Endothelial cell of umbilical vein (primary cell): ENCODE results near the gene TES. TPM values are rescaled to one million over a fixed set of nuclear protein-coding genes. Genes with fewer than 3 reads are reported as not detected.

Experiments
- BruUV-seq: library from RNA; stranded (reverse); fragments of 400-500 nt; replicated peaks from 2 replicates; lab custom pipeline; 2021; lab: Mats Ljungman, UMichigan
- CTCF ChIA-PET: fragments of 300-600, 350-600 bp; sonication (Branson Sonifier 250); formaldehyde crosslinking; loops from one replicate; lab custom pipeline; 2021; ENCODE audit warnings: antibody characterized with exemption, inconsistent platforms; lab: Charles Lee
- POLR2A ChIA-PET: fragments of 300-600, 350-600 bp; sonication (Branson Sonifier 250); formaldehyde crosslinking; loops from one replicate; lab custom pipeline; 2021; ENCODE audit warnings: antibody characterized with exemption, inconsistent platforms; lab: Charles Lee
- DNase-seq: peaks from one replicate; pipeline ENCODE4 v3.0.0-alpha.2; 2011; ENCODE audit warnings: low read depth, low spot score
- FAIRE-seq: peaks from 2 replicates; lab custom pipeline; 2011; peaks lifted over from hg19 to GRCh38; lab: Jason Lieb, UNC
- H2AFZ ChIP-seq: 2 replicates; pipeline ENCODE4 v1.6.0; 2012; ENCODE audit warnings: low read depth, low read length, control low read depth, inconsistent platforms
- H3K27ac ChIP-seq: 2 replicates; pipeline ENCODE4 v1.5.1; 2011; ENCODE audit warnings: low read depth, mild to moderate bottlenecking, control low read depth, low read length, moderate library complexity; ENCODE audit not compliant: insufficient read depth
- H3K27me3 ChIP-seq, 2 experiments: 2 replicates each; pipeline versions ENCODE4 v1.6.0 to v1.6.1; 2011; ENCODE audit warnings: low read length in 2 of 2, mixed read lengths in 1 of 2; ENCODE audit not compliant: control insufficient read depth in 2 of 2, insufficient read depth in 2 of 2
- H3K36me3 ChIP-seq, 2 experiments: 2 replicates in 1 of 2; 3 replicates in 1 of 2; pipeline ENCODE4 v1.5.1; 2011; ENCODE audit warnings: low read length in 2 of 2, mild to moderate bottlenecking in 1 of 2, moderate library complexity in 1 of 2; ENCODE audit not compliant: control insufficient read depth in 2 of 2, insufficient read depth in 2 of 2; ENCODE audit errors: extremely low read depth in 1 of 2
- H3K4me1 ChIP-seq: 3 replicates; pipeline ENCODE4 v1.5.1; 2011; ENCODE audit warnings: mild to moderate bottlenecking, low read length; ENCODE audit not compliant: control insufficient read depth, insufficient read depth; ENCODE audit errors: extremely low read depth
- H3K4me2 ChIP-seq: 2 replicates; pipeline ENCODE4 v1.6.1; 2011; ENCODE audit warnings: low read length, control low read depth, mixed read lengths; ENCODE audit not compliant: insufficient read depth
- H3K4me3 ChIP-seq, 3 experiments: fragments of 200-600 bp in 1 of 3; sonication (generic), shearing (Covaris generic) in 1 of 3; replicated peaks in 1 of 3; 2 replicates each; pipeline ENCODE4 v1.5.1; 2011 to 2016; ENCODE audit warnings: control low read depth in 3 of 3, low read length in 3 of 3, mild to moderate bottlenecking in 2 of 3, inconsistent platforms in 1 of 3, low read depth in 1 of 3, moderate library complexity in 1 of 3; ENCODE audit not compliant: insufficient read depth in 1 of 3
- H3K79me2 ChIP-seq: 2 replicates; pipeline ENCODE4 v1.6.0; 2012; ENCODE audit warnings: low read length, inconsistent platforms; ENCODE audit not compliant: control insufficient read depth, insufficient read depth
- H3K9ac ChIP-seq: replicated peaks from 2 replicates; pipeline ENCODE3; 2011; ENCODE audit warnings: low read length, control low read depth; ENCODE audit not compliant: insufficient read depth; ENCODE audit errors: extremely low read depth
- H3K9me1 ChIP-seq: replicated peaks from 3 replicates; pipeline ENCODE4 v1.6.0; 2011; ENCODE audit warnings: mild to moderate bottlenecking, low read length; ENCODE audit not compliant: control insufficient read depth, insufficient read depth; ENCODE audit errors: extremely low read depth
- H3K9me3 ChIP-seq: replicated peaks from 2 replicates; pipeline ENCODE4 v1.5.1; 2012; ENCODE audit warnings: low read length, inconsistent platforms; ENCODE audit not compliant: control insufficient read depth, insufficient read depth
- H4K20me1 ChIP-seq: replicated peaks from 2 replicates; pipeline ENCODE3; 2011; ENCODE audit warnings: mild to moderate bottlenecking, low read length; ENCODE audit not compliant: control insufficient read depth, insufficient read depth; ENCODE audit errors: extremely low read depth
- EZH2 ChIP-seq: IDR thresholded peaks from 2 replicates; pipeline ENCODE4 v1.6.1; 2012; ENCODE audit warnings: borderline replicate concordance, low read depth, mild to moderate bottlenecking, moderate library complexity, low read length, inconsistent platforms; ENCODE audit not compliant: severe bottlenecking
- FOS ChIP-seq: IDR thresholded peaks from 2 replicates; pipeline ENCODE4 v1.6.1; 2011; ENCODE audit warnings: mild to moderate bottlenecking, low read length, moderate library complexity, borderline replicate concordance; ENCODE audit not compliant: insufficient read depth
- GATA2 ChIP-seq: IDR thresholded peaks from 2 replicates; pipeline ENCODE4 v1.7.0; 2011; ENCODE audit warnings: low read depth, mild to moderate bottlenecking, moderate library complexity, mixed read lengths, low read length; ENCODE audit not compliant: insufficient read length, insufficient read depth
- JUN ChIP-seq: IDR thresholded peaks from 2 replicates; pipeline ENCODE4 v1.6.1; 2011; ENCODE audit warnings: borderline replicate concordance, low read depth; ENCODE audit not compliant: insufficient read length, insufficient read depth
- MYC ChIP-seq: IDR thresholded peaks from one replicate; pipeline ENCODE4 v1.6.1; 2011; ENCODE audit warnings: mild to moderate bottlenecking, low read depth, low read length
- POLR2A ChIP-seq: IDR thresholded peaks from 2 replicates; pipeline ENCODE4 v1.6.1; 2012; ENCODE audit warnings: low read depth, mild to moderate bottlenecking, control low read depth, low read length
- POLR2AphosphoS5 ChIP-seq: IDR thresholded peaks from 2 replicates; pipeline ENCODE4 v1.6.1; 2012; ENCODE audit warnings: low read depth, mild to moderate bottlenecking, control low read depth, low read length, moderate library complexity; ENCODE audit not compliant: insufficient read depth
- dilution Hi-C: fragments of 300-500 bp; cut with MboI; formaldehyde crosslinking; loops from one replicate; pipeline ENCODE4 v1.15.0; 2019; ENCODE audit warnings: low sequenced_read_pairs; ENCODE audit not compliant: extremely low pct_ligation_motif_present
- intact Hi-C: fragments of 100-400 bp; cut with micrococcal nuclease; formaldehyde crosslinking; loops from one replicate; pipeline ENCODE4 v1.10.0; 2022
- polyA plus RNA-seq, 4 experiments: library from polyadenylated mRNA; depleted of rRNA in 3 of 4; stranded (reverse) in 3 of 4; unstranded in 1 of 4; fragments of >200 nt; gene quantifications; 2 replicates each; pipeline versions ENCODE4 v1.2.1 to v1.2.3, GENCODE V29; 2011 to 2012; ENCODE audit warnings: missing spikeins in 1 of 4
- total RNA-seq: library from RNA; stranded (reverse); gene quantifications from 2 replicates; pipeline ENCODE4 v1.2.3, GENCODE V29; 2021
- TF ChIP-seq, protein P1 (sequence below), 2 donors: IDR thresholded peaks; 1 replicate in 1 of 2; 2 replicates in 1 of 2; pipeline ENCODE4 v1.5.1; 2011; ENCODE audit warnings: low read length in 2 of 2, mild to moderate bottlenecking in 2 of 2, moderate library complexity in 2 of 2, control low read depth in 1 of 2, inconsistent platforms in 1 of 2, low read depth in 1 of 2; ENCODE audit not compliant: insufficient read depth in 1 of 2; ENCODE audit errors: extremely low read depth in 1 of 2
- TF ChIP-seq, protein P2 (sequence below): IDR thresholded peaks from 2 replicates; pipeline ENCODE4 v1.6.1; 2011; ENCODE audit not compliant: insufficient read depth, insufficient read length

TES gene
- total and polyA plus RNA-seq, 2 donors (not counting 3 experiments of a cell fraction or from before 2014, with no cell fraction given) = 35.3 to 50.5 TPM

DNA sequence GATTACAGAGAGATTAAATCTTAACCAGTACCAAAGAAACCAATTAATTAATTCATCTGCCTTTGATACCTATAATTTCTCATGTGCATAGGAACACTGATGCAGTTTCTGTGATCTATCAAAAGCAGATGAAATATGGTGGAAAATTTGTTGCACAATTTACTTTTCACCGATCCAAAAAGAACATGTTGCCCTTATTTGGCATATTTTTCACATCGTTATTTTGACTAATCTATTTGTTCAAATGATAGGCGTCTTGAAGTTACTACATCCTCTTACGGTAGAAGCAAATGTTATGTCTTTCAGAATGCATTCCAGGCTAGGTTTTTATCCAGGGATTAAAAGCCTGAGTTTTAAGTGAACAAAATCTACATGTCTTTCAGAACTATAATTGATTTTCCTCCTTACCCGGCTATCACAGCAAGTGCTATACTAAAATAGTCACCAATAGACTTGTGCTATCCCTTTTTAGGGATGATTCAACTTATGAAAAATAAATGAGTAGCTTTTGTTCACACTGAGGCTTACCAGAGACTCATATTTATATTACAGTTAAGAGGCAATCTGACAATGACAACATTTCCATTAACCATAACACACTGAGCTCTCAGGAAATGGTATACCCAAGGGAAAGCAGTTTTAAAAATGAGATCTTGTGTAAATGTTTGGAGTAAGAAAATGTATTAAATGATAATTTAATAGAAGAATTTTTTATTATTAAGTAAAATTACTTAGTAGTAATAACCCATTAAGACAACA is 16.8 kb upstream of the TES start:
- Histone ChIP-seq H3K4me1 (no peaks in the 10 kb centered on the region), H3K27me3 (no peaks in the 10 kb centered on the region), H3K9me1 (no peaks in the 10 kb centered on the region), H3K9me3 (no peaks in the 10 kb centered on the region), H3K4me3 (no peak overlapping the region), H3K36me3 (no peaks in the 10 kb centered on the region), H3K9ac (no peak overlapping the region), H3K4me2 (no peak overlapping the region), H4K20me1 (no peaks in the 10 kb centered on the region), H3K79me2 (no peaks in the 10 kb centered on the region), H2AFZ (no peak overlapping the region), H3K27ac (no peak overlapping the region)
- TF ChIP-seq, protein P1, sequence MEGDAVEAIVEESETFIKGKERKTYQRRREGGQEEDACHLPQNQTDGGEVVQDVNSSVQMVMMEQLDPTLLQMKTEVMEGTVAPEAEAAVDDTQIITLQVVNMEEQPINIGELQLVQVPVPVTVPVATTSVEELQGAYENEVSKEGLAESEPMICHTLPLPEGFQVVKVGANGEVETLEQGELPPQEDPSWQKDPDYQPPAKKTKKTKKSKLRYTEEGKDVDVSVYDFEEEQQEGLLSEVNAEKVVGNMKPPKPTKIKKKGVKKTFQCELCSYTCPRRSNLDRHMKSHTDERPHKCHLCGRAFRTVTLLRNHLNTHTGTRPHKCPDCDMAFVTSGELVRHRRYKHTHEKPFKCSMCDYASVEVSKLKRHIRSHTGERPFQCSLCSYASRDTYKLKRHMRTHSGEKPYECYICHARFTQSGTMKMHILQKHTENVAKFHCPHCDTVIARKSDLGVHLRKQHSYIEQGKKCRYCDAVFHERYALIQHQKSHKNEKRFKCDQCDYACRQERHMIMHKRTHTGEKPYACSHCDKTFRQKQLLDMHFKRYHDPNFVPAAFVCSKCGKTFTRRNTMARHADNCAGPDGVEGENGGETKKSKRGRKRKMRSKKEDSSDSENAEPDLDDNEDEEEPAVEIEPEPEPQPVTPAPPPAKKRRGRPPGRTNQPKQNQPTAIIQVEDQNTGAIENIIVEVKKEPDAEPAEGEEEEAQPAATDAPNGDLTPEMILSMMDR (IDR thresholded peaks at IDR 0.05; ENCODE audit: extremely low read depth in 1 of 2, insufficient read depth in 1 of 2, low read depth in 1 of 2, low read length in 2 of 2) = no peak
- no peak for TF ChIP-seq JUN
- TF ChIP-seq GATA2 = no peak
- no peak for TF ChIP-seq EZH2
- no peak for TF ChIP-seq MYC
- TF ChIP-seq POLR2AphosphoS5 = no peak
- TF ChIP-seq, protein P2, sequence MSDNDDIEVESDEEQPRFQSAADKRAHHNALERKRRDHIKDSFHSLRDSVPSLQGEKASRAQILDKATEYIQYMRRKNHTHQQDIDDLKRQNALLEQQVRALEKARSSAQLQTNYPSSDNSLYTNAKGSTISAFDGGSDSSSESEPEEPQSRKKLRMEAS = no peak
- no peak for TF ChIP-seq FOS
- TF ChIP-seq POLR2A = no peak
- ChIA-PET CTCF (interaction anchor here (3.4 kb wide), 1 partner anchor 13 kb away, joined by 17 read pairs; no protein-coding TSS in a partner anchor), POLR2A (no interaction called here)
- FAIRE-seq (no peak), DNase-seq (no peak)
- intact Hi-C loops = no loop called here
- BruUV-seq = no TSS peak
- dilution Hi-C loops = no loop called here
